Activated CD4-positive, alpha-beta memory T cell treated with anti-CD3 and anti-CD28 coated beads for 36 hours (primary cell): ENCODE measurements around the gene RERE. TPM values are rescaled to one million over a fixed set of nuclear protein-coding genes. Genes with fewer than 3 reads are reported as not detected.

Experiments used
- CTCF ChIA-PET: fragments of 350-600 bp; sonication (Branson Sonifier 250); formaldehyde crosslinking; loops from one replicate; lab custom pipeline; 2021; ENCODE audit warnings: antibody characterized with exemption, inconsistent platforms; lab: Charles Lee
- POLR2A ChIA-PET: fragments of 350-600 bp; sonication (Branson Sonifier 250); formaldehyde crosslinking; loops from one replicate; lab custom pipeline; 2021; ENCODE audit warnings: antibody characterized with exemption; lab: Charles Lee
- DNase-seq: peaks from one replicate; pipeline ENCODE4 v3.0.0-alpha.2; 2020
- H3K27ac Mint-ChIP-seq: one replicate; pipeline ENCODE4 v1.8.0; 2021; ENCODE audit warnings: mixed read lengths
- H3K27me3 Mint-ChIP-seq: one replicate; pipeline ENCODE4 v1.8.0; 2021; ENCODE audit warnings: mixed read lengths
- H3K36me3 Mint-ChIP-seq: one replicate; pipeline ENCODE4 v1.8.0; 2021; ENCODE audit warnings: mixed read lengths
- H3K4me1 Mint-ChIP-seq: one replicate; pipeline ENCODE4 v1.8.0; 2021; ENCODE audit warnings: low read depth, mixed read lengths
- H3K4me3 Mint-ChIP-seq: one replicate; pipeline ENCODE4 v1.8.0; 2021; ENCODE audit warnings: mild to moderate bottlenecking, mixed read lengths
- H3K9me3 Mint-ChIP-seq: one replicate; pipeline ENCODE4 v1.8.0; 2021; ENCODE audit warnings: mixed read lengths
- intact Hi-C: fragments of 100-400 bp; cut with micrococcal nuclease; formaldehyde crosslinking; loops from one replicate; pipeline ENCODE4 v1.15.1; 2023
- total RNA-seq, 2 experiments: library from RNA; stranded (reverse); gene quantifications; one replicate each; pipeline ENCODE4 v1.2.3, GENCODE V29; 2021

RERE gene
- total RNA-seq, 2 experiments from 2014 or later, result 45.0 to 50.5 TPM

DNA sequence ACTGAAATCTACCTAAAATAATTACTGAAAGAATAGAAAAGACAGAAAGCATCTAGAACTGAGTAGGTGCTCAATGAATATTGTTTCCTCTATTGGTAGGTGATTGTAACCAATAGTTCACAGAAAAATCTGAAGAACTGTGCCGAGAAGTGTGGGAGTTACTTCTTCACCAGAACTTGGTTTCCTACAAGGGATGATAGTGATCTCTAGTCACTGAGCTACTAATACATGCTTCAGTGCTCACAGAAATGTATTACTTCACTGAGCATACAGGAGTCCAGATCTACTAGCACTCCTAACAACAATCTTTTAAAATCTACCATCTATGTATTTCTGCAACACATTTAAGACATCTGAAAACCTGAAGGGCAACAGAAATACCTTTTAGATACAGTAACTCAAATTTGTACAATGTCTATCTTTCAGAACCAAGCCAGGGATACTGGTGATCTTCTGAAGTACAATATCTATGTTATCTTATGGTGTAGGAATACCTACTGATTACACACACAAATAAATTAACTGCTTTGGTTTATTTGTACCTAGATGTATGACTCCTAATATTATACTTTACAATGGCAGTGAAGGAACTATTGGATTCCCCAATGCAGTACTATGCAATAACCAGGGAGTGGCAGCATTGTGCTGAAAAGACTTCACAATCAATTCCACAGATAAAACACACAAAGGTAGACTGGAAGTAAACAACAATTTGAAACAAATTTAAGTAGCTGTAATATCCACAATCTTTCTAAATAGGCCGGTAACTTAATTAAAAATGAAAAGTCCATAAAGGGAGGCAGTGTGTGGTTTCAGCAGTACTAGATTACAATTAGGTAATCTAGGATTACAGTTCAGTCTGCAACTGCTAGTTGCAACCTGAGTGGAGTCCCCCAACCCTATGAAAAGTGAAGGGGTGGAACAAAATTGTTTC lies 256.6 kb downstream of the RERE start:
- Mint-ChIP-seq H3K27ac (peak overlapping the region; percentile 50), H3K9me3 (no peaks in the 10 kb centered on the region), H3K36me3 (peaks cover 6% of the 10 kb centered on the region), H3K4me3 (no peak overlapping the region), H3K4me1 (peaks cover 41% of the 10 kb centered on the region), H3K27me3 (no peaks in the 10 kb centered on the region)
- CTCF ChIA-PET, result interaction anchor here (0.6 to 6.4 kb wide), 46 partner anchors 9 to 296 kb away, joined by 3 to 127 read pairs (median 4); no protein-coding TSS in a partner anchor
- POLR2A ChIA-PET, result interaction anchor here (1.6 kb wide), 1 partner anchor 288 kb away, joined by 4 read pairs; no protein-coding TSS in a partner anchor
- no peak for DNase-seq
- intact Hi-C loops, result loop anchor here (1.0 to 2.0 kb wide), 5 partner anchors 44 to 288 kb away; no protein-coding TSS in a partner anchor

DNA sequence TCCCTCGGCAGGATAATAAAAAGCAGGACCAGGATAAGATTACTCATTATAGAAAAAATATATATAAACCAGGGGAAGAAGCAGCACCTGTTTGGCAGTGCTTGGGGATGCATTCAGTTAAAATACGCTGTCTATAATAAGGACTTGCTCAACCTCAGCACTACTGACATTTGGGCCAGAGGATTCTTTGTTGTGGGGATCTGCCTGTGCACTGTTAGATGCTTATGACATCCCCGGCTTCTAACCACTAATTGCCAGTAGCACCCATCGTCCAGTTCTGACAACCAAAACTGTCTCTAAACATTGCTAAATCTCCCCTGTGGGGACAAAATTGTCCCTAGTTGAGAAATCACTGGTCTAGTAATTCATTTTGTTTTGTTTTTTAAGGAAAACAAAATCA lies 257.4 kb downstream of the RERE start:
- intact Hi-C loops, result loop anchor here (2.0 kb wide), 1 partner anchor 45 kb away; no protein-coding TSS in a partner anchor
- H3K27me3 Mint-ChIP-seq, result no peaks in the 10 kb centered on the region
- H3K9me3 Mint-ChIP-seq, result no peaks in the 10 kb centered on the region
- H3K36me3 Mint-ChIP-seq, result peaks cover 11% of the 10 kb centered on the region
- no peak overlapping the region for H3K4me3 Mint-ChIP-seq
- no peak for DNase-seq
- peak overlapping the region; percentile 50 for H3K27ac Mint-ChIP-seq
- ChIA-PET CTCF (interaction anchor here (0.6 to 6.4 kb wide), 15 partner anchors 8 to 289 kb away, joined by 3 to 127 read pairs (median 7); no protein-coding TSS in a partner anchor), POLR2A (interaction anchor here (1.6 kb wide), 1 partner anchor 289 kb away, joined by 4 read pairs; no protein-coding TSS in a partner anchor)
- peaks cover 47% of the 10 kb centered on the region for H3K4me1 Mint-ChIP-seq

DNA sequence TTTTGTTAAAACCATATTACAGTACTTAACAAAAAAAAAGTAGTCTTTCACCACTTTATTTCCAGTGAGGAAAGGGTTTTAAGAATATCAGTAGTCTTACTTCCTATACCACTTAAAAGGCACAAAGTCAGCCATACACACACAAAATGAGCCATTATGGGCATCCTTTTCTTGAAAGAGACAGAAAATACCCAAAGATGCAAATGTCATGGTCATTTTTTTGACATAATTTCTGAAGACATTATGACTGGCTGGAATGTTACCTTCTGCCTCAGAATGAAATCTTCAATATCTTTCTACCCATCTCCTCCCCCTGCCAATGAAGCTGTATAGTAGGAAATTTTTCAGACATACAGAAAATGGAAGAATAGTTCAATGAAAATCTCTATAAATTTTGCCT lies 261.9 kb downstream of the RERE start:
- Mint-ChIP-seq H3K36me3 (peaks cover 12% of the 10 kb centered on the region), H3K9me3 (no peaks in the 10 kb centered on the region), H3K4me1 (peaks cover 40% of the 10 kb centered on the region), H3K27ac (no peak overlapping the region), H3K4me3 (no peak overlapping the region), H3K27me3 (no peaks in the 10 kb centered on the region)
- POLR2A ChIA-PET, result interaction anchor here (1.0 to 1.1 kb wide), 3 partner anchors 30 to 92 kb away, joined by 3 read pairs; no protein-coding TSS in a partner anchor
- intact Hi-C loops, result loop anchor here (2.0 kb wide), 1 partner anchor 15 kb away; no protein-coding TSS in a partner anchor
- DNase-seq, result no peak
- CTCF ChIA-PET, result interaction anchor here (1.6 kb wide), 3 partner anchors 48 to 293 kb away, joined by 3 to 9 read pairs (median 5); no protein-coding TSS in a partner anchor

DNA sequence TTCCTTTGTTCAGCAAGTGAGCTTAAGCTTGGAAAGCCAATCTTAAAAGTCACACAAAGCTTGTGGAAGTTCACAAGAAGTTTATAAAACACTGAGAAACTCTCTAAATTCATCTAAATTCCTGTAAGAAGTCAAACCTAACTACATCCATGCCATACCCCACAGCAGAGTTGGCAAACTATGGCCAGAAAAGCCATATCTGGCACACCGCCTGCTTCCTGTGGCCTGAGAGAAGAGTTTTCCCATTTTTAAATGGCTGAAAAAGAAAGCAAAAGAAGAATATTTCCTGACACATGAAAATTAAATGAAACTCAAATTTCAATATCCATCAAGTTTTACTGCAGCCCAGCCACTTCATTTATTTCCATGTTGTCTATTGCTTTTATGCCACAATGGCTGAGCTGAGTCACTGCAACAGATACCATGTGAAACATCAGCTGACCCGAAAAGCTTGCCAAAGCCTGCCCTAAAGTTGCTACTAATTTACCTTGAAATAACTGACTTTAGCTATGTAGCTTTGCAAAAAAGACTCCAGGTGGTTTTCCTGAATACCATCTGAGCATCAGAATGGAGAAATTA lies 262.4 kb downstream of the RERE start:
- peak overlapping the region; percentile 64 for H3K27ac Mint-ChIP-seq
- no peak overlapping the region for H3K4me3 Mint-ChIP-seq
- CTCF ChIA-PET, result interaction anchor here (1.6 kb wide), 3 partner anchors 49 to 294 kb away, joined by 3 to 9 read pairs (median 5); no protein-coding TSS in a partner anchor
- peak; percentile 24 for DNase-seq
- peaks cover 35% of the 10 kb centered on the region for H3K4me1 Mint-ChIP-seq
- no peaks in the 10 kb centered on the region for H3K9me3 Mint-ChIP-seq
- intact Hi-C loops, result loop anchor here (2.0 kb wide), 1 partner anchor 14 kb away; no protein-coding TSS in a partner anchor
- peaks cover 12% of the 10 kb centered on the region for H3K36me3 Mint-ChIP-seq
- no peaks in the 10 kb centered on the region for H3K27me3 Mint-ChIP-seq
- POLR2A ChIA-PET, result interaction anchor here (1.0 to 1.1 kb wide), 3 partner anchors 30 to 92 kb away, joined by 3 read pairs; no protein-coding TSS in a partner anchor

DNA sequence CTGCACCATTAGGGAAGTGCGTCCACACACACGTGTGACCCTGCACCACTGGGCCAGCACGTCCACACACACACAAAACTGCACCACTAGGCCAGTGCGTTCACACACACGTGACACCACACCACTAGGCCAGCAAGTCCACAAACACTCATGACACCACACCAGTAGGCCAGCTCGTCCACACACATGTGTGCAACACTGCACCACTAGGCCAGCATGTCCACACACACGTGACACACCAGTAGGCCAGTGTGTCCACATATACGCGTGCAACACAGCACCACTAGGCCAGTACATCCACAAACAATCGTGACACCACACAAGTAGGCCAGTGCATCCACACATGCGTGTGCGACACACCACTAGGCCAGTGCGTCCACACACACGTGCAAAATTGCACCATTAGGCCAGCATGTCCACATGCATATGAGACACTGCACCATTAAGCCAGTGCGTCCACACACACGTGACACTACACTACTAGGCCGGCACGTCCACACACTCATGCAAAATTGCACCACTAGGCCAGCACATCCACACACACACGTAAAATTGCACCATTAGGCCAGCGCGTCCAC lies 264.5 kb downstream of the RERE start:
- Mint-ChIP-seq H3K4me3 (no peak overlapping the region), H3K27ac (no peak overlapping the region), H3K9me3 (no peaks in the 10 kb centered on the region), H3K27me3 (no peaks in the 10 kb centered on the region), H3K4me1 (peaks cover 35% of the 10 kb centered on the region), H3K36me3 (peaks cover 12% of the 10 kb centered on the region)
- DNase-seq, result no peak
- POLR2A ChIA-PET, result no interaction called here
- intact Hi-C loops, result no loop called here
- CTCF ChIA-PET, result interaction anchor here (2.0 to 2.2 kb wide), 2 partner anchors 8 to 174 kb away, joined by 7 to 8 read pairs; no protein-coding TSS in a partner anchor

DNA sequence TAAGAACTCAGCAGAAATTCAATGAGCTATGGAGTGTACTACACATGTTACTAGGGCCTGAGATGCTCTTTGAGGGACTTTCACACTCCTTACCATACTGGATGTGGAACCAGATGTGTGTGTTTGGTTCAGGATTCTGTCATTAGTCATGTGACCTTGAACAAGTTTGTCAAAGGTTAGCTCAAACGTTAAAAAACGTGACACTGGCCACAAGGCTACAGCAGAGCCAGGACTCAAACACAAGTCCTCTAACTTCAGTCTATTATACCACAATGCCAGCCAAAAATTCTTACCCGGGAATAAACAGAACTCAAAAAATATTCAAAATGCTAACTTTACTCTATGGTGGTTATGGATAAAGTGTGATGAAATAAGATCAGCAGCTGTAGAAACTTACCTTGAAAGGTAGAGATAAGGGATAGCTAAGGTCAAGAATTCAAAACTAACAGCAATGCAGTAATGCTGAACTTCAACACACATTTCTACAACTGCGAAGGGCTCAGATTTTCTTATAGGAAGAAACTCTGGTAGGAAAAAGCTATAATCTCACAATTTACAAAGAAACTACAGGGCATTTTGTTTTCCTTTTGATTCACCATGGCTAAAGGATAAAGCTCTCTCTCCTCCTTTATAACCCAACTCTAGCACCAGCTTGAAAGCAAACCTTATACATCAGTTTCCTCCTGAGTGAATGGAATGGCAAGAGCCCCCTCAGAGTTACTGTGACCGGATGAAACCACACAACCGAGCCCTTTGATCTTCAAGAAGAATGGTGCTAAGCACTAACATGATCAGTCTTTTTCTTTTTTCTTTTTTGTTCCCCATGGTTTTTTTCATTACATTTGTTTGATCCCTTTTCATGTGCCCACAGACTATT lies 265.6 kb downstream of the RERE start:
- ChIA-PET CTCF (interaction anchor here (0.8 to 2.2 kb wide), 5 partner anchors 9 to 297 kb away, joined by 3 to 8 read pairs (median 5); no protein-coding TSS in a partner anchor), POLR2A (no interaction called here)
- no peaks in the 10 kb centered on the region for H3K27me3 Mint-ChIP-seq
- H3K36me3 Mint-ChIP-seq, result peaks cover 12% of the 10 kb centered on the region
- H3K27ac Mint-ChIP-seq, result no peak overlapping the region
- peaks cover 35% of the 10 kb centered on the region for H3K4me1 Mint-ChIP-seq
- no peak overlapping the region for H3K4me3 Mint-ChIP-seq
- intact Hi-C loops, result no loop called here
- no peak for DNase-seq
- no peaks in the 10 kb centered on the region for H3K9me3 Mint-ChIP-seq

DNA sequence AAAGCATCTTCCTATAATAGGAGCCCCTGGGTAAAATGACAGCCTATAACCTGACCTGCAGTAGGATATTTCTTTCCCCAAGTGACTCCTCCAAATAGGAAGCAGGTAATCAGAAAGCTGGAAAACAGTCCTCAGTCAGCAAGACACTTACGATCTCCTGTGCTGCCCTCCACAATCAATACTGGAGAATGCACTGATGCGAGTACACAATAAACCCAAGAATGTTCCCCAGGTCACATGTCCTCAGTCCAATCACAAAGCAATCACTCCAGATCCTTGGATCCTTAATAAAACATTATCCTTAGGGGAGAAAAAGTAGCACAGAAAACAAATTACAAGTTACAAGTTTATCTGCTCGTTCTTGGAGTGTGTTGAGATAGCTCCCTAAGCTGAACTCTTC lies 266.4 kb downstream of the RERE start:
- no peak overlapping the region for H3K4me3 Mint-ChIP-seq
- peaks cover 32% of the 10 kb centered on the region for H3K4me1 Mint-ChIP-seq
- POLR2A ChIA-PET, result no interaction called here
- CTCF ChIA-PET, result interaction anchor here (1.3 to 2.2 kb wide), 4 partner anchors 10 to 298 kb away, joined by 3 to 8 read pairs (median 6); no protein-coding TSS in a partner anchor
- DNase-seq, result no peak
- H3K9me3 Mint-ChIP-seq, result no peaks in the 10 kb centered on the region
- H3K36me3 Mint-ChIP-seq, result peaks cover 8% of the 10 kb centered on the region
- H3K27ac Mint-ChIP-seq, result no peak overlapping the region
- H3K27me3 Mint-ChIP-seq, result no peaks in the 10 kb centered on the region
- intact Hi-C loops, result no loop called here

DNA sequence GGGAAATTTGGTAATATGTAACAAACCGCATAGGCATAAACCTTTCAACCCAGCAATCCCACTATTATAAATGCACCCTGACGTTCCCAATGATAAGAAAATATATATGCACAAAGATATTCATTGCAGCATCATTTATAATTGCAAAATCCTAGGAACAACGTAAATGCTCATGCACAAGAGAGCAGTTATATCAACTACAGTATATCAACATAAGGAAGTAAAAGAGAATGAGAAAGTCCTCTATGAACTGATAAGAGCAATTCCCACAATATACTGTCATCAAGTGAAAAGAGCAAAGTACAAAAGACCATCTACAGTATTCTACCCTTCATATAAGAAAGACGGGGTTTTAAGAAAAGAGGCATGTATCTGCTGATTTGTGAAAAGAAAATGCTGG lies 269.6 kb downstream of the RERE start:
- no peak overlapping the region for H3K27ac Mint-ChIP-seq
- H3K9me3 Mint-ChIP-seq, result peaks cover 8% of the 10 kb centered on the region
- no peak for DNase-seq
- H3K36me3 Mint-ChIP-seq, result peaks cover 18% of the 10 kb centered on the region
- intact Hi-C loops, result no loop called here
- CTCF ChIA-PET, result no interaction called here
- H3K4me1 Mint-ChIP-seq, result peaks cover 29% of the 10 kb centered on the region
- H3K27me3 Mint-ChIP-seq, result no peaks in the 10 kb centered on the region
- no peak overlapping the region for H3K4me3 Mint-ChIP-seq
- POLR2A ChIA-PET, result no interaction called here

DNA sequence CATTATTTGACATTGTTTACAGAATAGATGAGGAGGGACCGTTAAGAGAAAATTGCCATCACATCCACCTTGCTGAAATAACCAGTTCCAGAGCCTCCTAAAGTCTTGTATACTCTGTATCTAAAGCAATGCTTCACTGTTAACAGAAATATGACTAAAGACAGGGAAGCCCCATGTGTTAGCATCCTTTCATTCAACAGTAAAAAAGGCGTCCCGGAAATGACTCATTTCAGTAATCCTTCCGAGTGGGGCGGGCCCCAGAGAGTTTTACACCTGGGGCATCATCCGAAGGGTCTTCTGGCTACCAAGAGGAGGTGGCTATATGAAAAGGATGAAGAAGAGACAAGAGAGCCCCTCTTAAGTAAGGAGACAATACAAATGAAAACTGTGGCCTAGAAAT lies 272.4 kb downstream of the RERE start:
- H3K36me3 Mint-ChIP-seq, result peaks cover 23% of the 10 kb centered on the region
- peaks cover 30% of the 10 kb centered on the region for H3K4me1 Mint-ChIP-seq
- POLR2A ChIA-PET, result interaction anchor here (1.0 to 1.1 kb wide), 2 partner anchors 121 to 295 kb away, joined by 3 read pairs; no protein-coding TSS in a partner anchor
- CTCF ChIA-PET, result interaction anchor here (0.9 kb wide), 1 partner anchor 20 kb away, joined by 3 read pairs; no protein-coding TSS in a partner anchor
- DNase-seq, result peak; percentile 69
- peaks cover 8% of the 10 kb centered on the region for H3K9me3 Mint-ChIP-seq
- H3K27me3 Mint-ChIP-seq, result no peaks in the 10 kb centered on the region
- intact Hi-C loops, result no loop called here
- H3K4me3 Mint-ChIP-seq, result peak overlapping the region; percentile 45
- peak overlapping the region; percentile 80 for H3K27ac Mint-ChIP-seq

DNA sequence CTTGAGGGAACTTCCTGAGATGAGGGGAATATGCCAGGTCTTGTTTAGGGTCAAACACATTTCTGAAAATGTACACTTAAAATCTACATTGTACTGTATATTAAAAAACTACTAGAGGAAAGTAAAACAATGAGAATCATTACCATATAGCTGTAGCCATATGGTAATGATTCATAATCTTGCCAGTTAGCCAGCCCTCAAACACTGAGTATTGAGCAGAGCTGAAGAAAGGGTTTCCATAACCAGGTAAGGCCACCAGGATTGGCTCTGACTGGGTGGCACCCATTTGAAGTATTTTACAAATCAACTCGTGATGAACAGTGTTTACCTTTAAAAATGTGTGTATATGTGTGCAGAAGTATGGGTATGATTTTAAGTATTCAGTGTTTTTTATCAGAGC lies 272.8 kb downstream of the RERE start:
- Mint-ChIP-seq H3K36me3 (peaks cover 24% of the 10 kb centered on the region), H3K4me3 (peak overlapping the region; percentile 10), H3K27me3 (no peaks in the 10 kb centered on the region), H3K4me1 (peaks cover 33% of the 10 kb centered on the region), H3K9me3 (peaks cover 8% of the 10 kb centered on the region), H3K27ac (peak overlapping the region; percentile 80)
- POLR2A ChIA-PET, result interaction anchor here (1.0 to 1.1 kb wide), 2 partner anchors 120 to 295 kb away, joined by 3 read pairs; no protein-coding TSS in a partner anchor
- CTCF ChIA-PET, result interaction anchor here (0.6 to 1.2 kb wide), 3 partner anchors 13 to 114 kb away, joined by 3 read pairs; no protein-coding TSS in a partner anchor
- intact Hi-C loops, result loop anchor here (1.0 to 5.0 kb wide), 2 partner anchors 19 to 122 kb away; no protein-coding TSS in a partner anchor
- peak; percentile 23 for DNase-seq
